LNCaP clone FGC (cell line): Measurements from ENCODE around the gene DHH.

Experiments
- DNase-seq: peaks from one replicate; pipeline ENCODE4 v3.0.0-alpha.2; 2011; ENCODE audit warnings: low read depth
- H3K4me3 ChIP-seq: 2 replicates; pipeline ENCODE4 v1.5.1; 2011; ENCODE audit warnings: mild to moderate bottlenecking, low read depth, low read length, control low read depth
- CTCF ChIP-seq: IDR thresholded peaks from 2 replicates; pipeline ENCODE4 v1.5.1; 2012; ENCODE audit warnings: mild to moderate bottlenecking; ENCODE audit not compliant: control insufficient read depth, insufficient read depth; ENCODE audit errors: extremely low read depth

The DHH gene

GRCh38 chr12:49043241-49043640, 51.4 kb downstream of the DHH start:
- no peak for DNase-seq
- TF ChIP-seq CTCF: no peak
- no peak overlapping the region for H3K4me3 ChIP-seq

GRCh38 chr12:49041881-49042484, 52.6 kb downstream of the DHH start:
- TF ChIP-seq CTCF: no peak
- H3K4me3 ChIP-seq: no peak overlapping the region
- DNase-seq: no peak

- no peak for DNase-seq
- no peak overlapping the region for H3K4me3 ChIP-seq
- TF ChIP-seq CTCF: no peak
Observed at GRCh38 chr12:49041036-49041880, 53.3 kb downstream of the DHH start.

GRCh38 chr12:49040364-49040855, 54.2 kb downstream of the DHH start:
- DNase-seq: no peak
- no peak overlapping the region for H3K4me3 ChIP-seq
- TF ChIP-seq CTCF: no peak

GRCh38 chr12:49039421-49040363, 54.9 kb downstream of the DHH start:
- no peak overlapping the region for H3K4me3 ChIP-seq
- no peak for TF ChIP-seq CTCF
- no peak for DNase-seq

GRCh38 chr12:49038291-49038955, 56.2 kb downstream of the DHH start:
- TF ChIP-seq CTCF: no peak
- no peak overlapping the region for H3K4me3 ChIP-seq
- no peak for DNase-seq
